Stimulated activated naive CD8-positive, alpha-beta T cell treated with anti-CD3 and anti-CD28 coated beads, Interleukin-15, amount 100 ng/mL, for 72 hours (primary cell): ENCODE measurements around the gene CNFN.
A peak's percentile ranks its signal among the peaks of the same experiment; 100 is the strongest.

ENCODE experiments used
- ATAC-seq: fragments of 150-1000 bp; cut with Tn5 transposase; 2 replicates; pipeline ENCODE4 v1.10.0; 2021; ENCODE audit warnings: mild to moderate bottlenecking, moderate library complexity
- DNase-seq, 2 donors: peaks; one replicate each; pipeline ENCODE4 v3.0.0; 2021 to 2022
- H3K27ac Mint-ChIP-seq, 2 donors: one replicate each; pipeline ENCODE4 v1.8.0; 2022; ENCODE audit warnings: mild to moderate bottlenecking in 2 of 2, mixed read lengths in 2 of 2, moderate library complexity in 2 of 2
- H3K27me3 Mint-ChIP-seq: one replicate; pipeline ENCODE4 v1.8.0; 2022; ENCODE audit warnings: mixed read lengths
- H3K4me1 Mint-ChIP-seq: one replicate; pipeline ENCODE4 v1.8.0; 2022; ENCODE audit warnings: mild to moderate bottlenecking, mixed read lengths
- H3K4me3 Mint-ChIP-seq, 2 donors: one replicate each; pipeline ENCODE4 v1.8.0; 2022; ENCODE audit warnings: mild to moderate bottlenecking in 2 of 2, mixed read lengths in 2 of 2, moderate library complexity in 1 of 2
- H3K9me3 Mint-ChIP-seq, 2 donors: one replicate each; pipeline ENCODE4 v1.8.0; 2022; ENCODE audit warnings: mixed read lengths in 2 of 2

The CNFN gene

DNA sequence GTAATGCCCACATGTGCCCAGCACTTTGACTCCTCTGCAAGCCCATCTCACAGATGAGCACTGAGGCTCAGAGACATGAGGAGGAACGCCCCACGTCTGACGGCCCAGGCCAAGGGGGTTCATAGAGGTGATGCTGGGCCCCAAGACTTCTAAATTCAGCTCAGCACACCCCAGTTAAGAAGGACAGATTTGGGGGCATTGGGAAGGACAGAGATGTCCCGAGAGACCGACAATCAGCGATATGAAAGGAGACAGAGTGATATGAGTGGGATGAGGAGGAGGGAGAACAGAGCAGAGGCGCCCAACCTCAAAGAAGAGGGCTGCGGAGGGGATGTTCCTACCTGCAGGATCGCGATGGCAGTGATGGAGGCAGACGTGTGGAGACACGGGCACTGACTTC is at the start of gene CNFN:
Gene CNFN, minus strand, starts transcription at position 399 of the 400 bp plus-strand sequence. CDS start 1,260 bp downstream, outside the sequence.
- Mint-ChIP-seq H3K27me3 (peaks cover 50% of the 10 kb centered on the region), H3K4me3 (no peak within 1 kb of the TSS), H3K27ac (no peak within 1 kb of the TSS), H3K9me3 (no peaks in the 10 kb centered on the region), H3K4me1 (peaks cover 9% of the 10 kb centered on the region)
- no peak for DNase-seq
- ATAC-seq, result no peak

DNA sequence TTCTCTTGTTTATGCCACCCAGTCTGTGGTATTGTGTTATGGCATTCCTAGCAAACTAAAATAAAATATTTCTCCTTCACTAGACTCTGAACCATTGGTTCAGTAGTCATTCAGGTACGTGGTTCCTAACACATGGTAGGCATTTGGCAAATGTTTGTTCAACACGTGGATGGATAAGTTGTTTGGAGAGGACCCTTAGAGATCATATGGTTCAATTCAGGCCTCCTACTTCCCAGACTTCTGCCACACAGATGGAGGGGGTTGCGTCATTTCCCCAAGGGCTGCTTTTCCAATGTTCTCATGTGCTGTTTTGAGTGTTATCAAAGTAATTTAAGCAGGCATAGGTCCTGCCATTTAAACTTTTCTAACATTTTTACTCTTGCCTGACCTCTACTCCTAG is 45.9 kb upstream of the CNFN start:
- Mint-ChIP-seq H3K4me1 (peaks cover 35% of the 10 kb centered on the region), H3K27ac (no peak overlapping the region), H3K27me3 (no peaks in the 10 kb centered on the region), H3K9me3 (no peaks in the 10 kb centered on the region), H3K4me3 (no peak overlapping the region)
- no peak for ATAC-seq
- no peak for DNase-seq

GRCh38 chr19:42435316-42435715 is 45.2 kb upstream of the CNFN start:
- H3K9me3 Mint-ChIP-seq, result no peaks in the 10 kb centered on the region
- DNase-seq, result no peak

GRCh38 chr19:42433503-42434260 is 43.6 kb upstream of the CNFN start:
- ATAC-seq (peak; percentile 77), DNase-seq (peak; percentile 48 to 64)
- H3K27me3 Mint-ChIP-seq, result no peaks in the 10 kb centered on the region
- peak overlapping the region; percentile 42 to 65 for H3K27ac Mint-ChIP-seq
- H3K9me3 Mint-ChIP-seq, result no peaks in the 10 kb centered on the region
- peaks cover 17% of the 10 kb centered on the region for H3K4me1 Mint-ChIP-seq
- H3K4me3 Mint-ChIP-seq, result peak overlapping the region in 1 of 2 donors; percentile 46

More at GRCh38 chr19:42435316-42435715, 45.2 kb upstream of the CNFN start:
- Mint-ChIP-seq H3K27me3 (no peaks in the 10 kb centered on the region), H3K4me1 (peaks cover 28% of the 10 kb centered on the region), H3K4me3 (no peak overlapping the region), H3K27ac (no peak overlapping the region)
- no peak for ATAC-seq

- no peaks in the 10 kb centered on the region for H3K9me3 Mint-ChIP-seq
- peaks cover 11% of the 10 kb centered on the region for H3K4me1 Mint-ChIP-seq
- no peak for ATAC-seq
- DNase-seq, result no peak
- no peak overlapping the region for H3K27ac Mint-ChIP-seq
- H3K27me3 Mint-ChIP-seq, result no peaks in the 10 kb centered on the region
- no peak overlapping the region for H3K4me3 Mint-ChIP-seq
Measured at GRCh38 chr19:42431486-42431885, 41.4 kb upstream of the CNFN start.

DNA sequence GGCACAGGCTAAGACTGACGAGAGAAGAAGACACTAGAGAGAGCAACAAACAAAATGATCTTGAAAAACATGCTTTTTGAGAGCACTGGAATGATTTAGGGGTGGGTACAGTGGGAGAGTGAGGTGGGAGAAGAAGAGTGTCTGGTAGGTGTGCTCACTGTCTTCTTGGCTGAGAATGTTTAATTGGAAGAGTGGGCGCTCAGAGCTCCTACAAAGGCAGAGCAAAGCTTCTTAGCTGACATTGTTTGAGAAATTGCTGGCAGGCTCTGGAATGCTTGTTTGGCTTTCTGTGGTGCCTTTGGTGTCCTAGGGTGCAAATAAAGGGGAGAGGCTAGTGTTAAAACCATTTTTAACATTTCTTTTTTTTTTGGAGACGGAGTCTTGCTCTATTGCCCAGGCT is 38.6 kb upstream of the CNFN start:
- ATAC-seq (no peak), DNase-seq (no peak)
- Mint-ChIP-seq H3K4me3 (no peak overlapping the region), H3K27ac (no peak overlapping the region), H3K9me3 (no peaks in the 10 kb centered on the region), H3K4me1 (peaks cover 21% of the 10 kb centered on the region), H3K27me3 (no peaks in the 10 kb centered on the region)

DNA sequence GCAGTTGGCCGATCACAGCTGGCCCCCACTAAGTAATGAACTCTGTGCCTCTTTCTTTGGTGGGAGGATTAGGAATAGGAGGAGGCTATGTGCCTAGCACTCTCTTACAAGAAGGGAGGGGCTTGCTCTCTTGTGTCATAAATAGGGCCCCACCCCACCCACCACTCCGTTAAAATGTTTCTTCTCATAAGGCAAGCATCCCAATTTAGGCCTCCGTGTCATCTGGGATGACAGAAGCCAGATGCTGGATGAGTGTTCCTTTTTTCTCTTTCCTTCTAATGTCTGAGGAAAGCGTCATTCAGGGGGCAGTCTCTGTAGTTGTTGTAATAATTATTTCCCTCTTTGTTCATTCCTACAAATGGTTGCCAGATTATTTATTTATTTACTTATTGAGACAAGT is 37.2 kb upstream of the CNFN start, which contains the start of gene LIPE:
Gene LIPE, minus strand, starts transcription at position 76 of the 400 bp plus-strand sequence. CDS start 239 bp downstream, outside the sequence.
- Mint-ChIP-seq H3K4me3 (no peak within 1 kb of the TSS), H3K9me3 (no peaks in the 10 kb centered on the region), H3K27me3 (no peaks in the 10 kb centered on the region), H3K27ac (no peak within 1 kb of the TSS), H3K4me1 (peaks cover 19% of the 10 kb centered on the region)
- DNase-seq, result no peak
- ATAC-seq, result no peak

DNA sequence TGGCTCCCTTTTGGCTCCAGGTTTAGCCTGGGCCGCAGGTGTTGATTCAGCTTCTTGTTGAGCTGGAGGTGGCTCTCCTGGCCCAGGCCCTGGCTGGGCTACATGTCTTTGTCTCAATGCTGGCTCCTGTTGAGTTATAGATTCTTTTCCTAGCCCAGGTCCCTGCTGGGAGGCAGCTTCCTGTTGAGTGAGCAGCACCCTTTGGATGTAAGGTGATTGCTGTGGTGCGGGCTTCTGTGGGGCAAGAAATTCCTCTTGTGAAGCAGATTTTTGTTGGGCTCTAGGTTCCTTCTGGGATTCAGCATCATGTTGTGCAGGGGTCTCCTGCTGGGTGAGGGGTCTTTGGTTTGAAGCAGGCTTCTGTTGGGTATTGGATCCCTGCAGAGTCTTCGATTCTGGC is 36.5 kb upstream of the CNFN start:
- H3K4me1 Mint-ChIP-seq, result peaks cover 25% of the 10 kb centered on the region
- no peak overlapping the region for H3K4me3 Mint-ChIP-seq
- no peaks in the 10 kb centered on the region for H3K9me3 Mint-ChIP-seq
- no peak overlapping the region for H3K27ac Mint-ChIP-seq
- ATAC-seq (no peak), DNase-seq (no peak)
- no peaks in the 10 kb centered on the region for H3K27me3 Mint-ChIP-seq

DNA sequence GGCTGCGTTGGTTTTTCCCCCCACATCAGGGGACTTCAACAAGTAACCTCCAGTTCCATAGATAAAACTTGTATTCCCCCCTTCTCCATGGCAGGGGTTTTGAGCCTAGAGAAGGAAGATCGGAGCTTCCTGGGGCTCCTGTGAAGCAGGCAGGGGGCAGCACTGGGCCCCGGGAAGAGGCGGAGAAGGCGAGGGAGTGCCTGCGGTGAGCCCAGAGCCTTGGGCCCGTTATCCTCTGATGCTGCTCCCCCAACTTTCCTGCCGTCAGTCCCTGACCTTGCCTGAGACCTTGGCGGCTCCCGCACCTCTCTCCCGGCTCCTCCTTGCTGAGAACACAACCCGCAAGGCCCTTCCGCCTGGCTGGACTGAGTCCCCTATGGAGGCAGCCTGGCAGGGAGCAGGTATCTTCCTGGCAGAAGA is 34.6 kb upstream of the CNFN start:
- peaks cover 44% of the 10 kb centered on the region for H3K4me1 Mint-ChIP-seq
- ATAC-seq (no peak), DNase-seq (no peak)
- no peaks in the 10 kb centered on the region for H3K9me3 Mint-ChIP-seq
- H3K27me3 Mint-ChIP-seq, result no peaks in the 10 kb centered on the region
- no peak overlapping the region for H3K27ac Mint-ChIP-seq
- peak overlapping the region; percentile 91 to 98 for H3K4me3 Mint-ChIP-seq

GRCh38 chr19:42424345-42424707 is 34.2 kb upstream of the CNFN start:
- DNase-seq, result no peak
- Mint-ChIP-seq H3K9me3 (no peaks in the 10 kb centered on the region), H3K27me3 (no peaks in the 10 kb centered on the region), H3K27ac (peak overlapping the region in 1 of 2 donors; percentile 79), H3K4me1 (peaks cover 44% of the 10 kb centered on the region), H3K4me3 (peak overlapping the region; percentile 91 to 98)
- ATAC-seq, result no peak

- ATAC-seq, result peak; percentile 93
- H3K9me3 Mint-ChIP-seq, result no peaks in the 10 kb centered on the region
- H3K27ac Mint-ChIP-seq, result peak overlapping the region; percentile 79 to 98
- H3K27me3 Mint-ChIP-seq, result no peaks in the 10 kb centered on the region
- DNase-seq, result peak; percentile 96
- H3K4me3 Mint-ChIP-seq, result peak overlapping the region; percentile 91 to 98
- peaks cover 44% of the 10 kb centered on the region for H3K4me1 Mint-ChIP-seq
Measured at GRCh38 chr19:42423462-42424344, 33.6 kb upstream of the CNFN start.

DNA sequence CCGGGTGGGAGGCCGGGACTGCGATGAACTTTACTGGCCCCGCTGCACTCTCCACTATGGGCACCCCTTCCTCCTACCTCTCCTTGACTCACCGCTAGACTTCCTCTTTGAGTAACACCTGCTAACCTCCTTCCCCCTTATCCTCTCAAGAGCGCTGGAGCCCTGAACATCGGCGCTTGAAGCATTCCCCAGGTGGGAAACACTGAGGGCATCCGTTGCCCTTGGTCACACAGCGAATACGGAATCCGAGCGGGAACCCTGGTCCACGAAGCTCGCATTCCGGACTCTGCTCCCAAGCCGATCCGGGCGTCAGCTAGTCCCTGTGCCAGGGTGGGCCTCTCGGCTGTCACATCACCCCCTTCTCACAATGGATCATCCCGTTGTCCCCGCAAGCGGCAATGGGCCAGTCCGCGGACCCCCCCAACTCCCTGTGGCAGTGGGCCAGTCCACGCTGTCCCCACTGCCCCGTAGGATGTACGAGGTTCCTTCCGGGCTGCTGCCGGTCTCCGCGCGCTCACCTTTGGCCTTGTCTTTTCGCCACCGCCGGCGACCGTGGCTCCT is 32.9 kb upstream of the CNFN start:
- Mint-ChIP-seq H3K27me3 (no peaks in the 10 kb centered on the region), H3K4me1 (peaks cover 44% of the 10 kb centered on the region), H3K9me3 (no peaks in the 10 kb centered on the region), H3K27ac (peak overlapping the region; percentile 79 to 98), H3K4me3 (peak overlapping the region; percentile 91 to 98)
- DNase-seq (peak; percentile 76 to 77), ATAC-seq (peak; percentile 66)

GRCh38 chr19:42422092-42422900 is 32.2 kb upstream of the CNFN start:
- H3K4me1 Mint-ChIP-seq, result peaks cover 44% of the 10 kb centered on the region
- peak overlapping the region in 1 of 2 donors; percentile 79 for H3K27ac Mint-ChIP-seq
- H3K4me3 Mint-ChIP-seq, result peak overlapping the region; percentile 91 to 98
- DNase-seq, result no peak
- H3K27me3 Mint-ChIP-seq, result no peaks in the 10 kb centered on the region
- no peak for ATAC-seq
- H3K9me3 Mint-ChIP-seq, result no peaks in the 10 kb centered on the region

- H3K4me3 Mint-ChIP-seq, result peak overlapping the region; percentile 91 to 98
- DNase-seq (no peak), ATAC-seq (no peak)
- H3K27ac Mint-ChIP-seq, result no peak overlapping the region
- H3K27me3 Mint-ChIP-seq, result no peaks in the 10 kb centered on the region
- H3K4me1 Mint-ChIP-seq, result peaks cover 44% of the 10 kb centered on the region
- no peaks in the 10 kb centered on the region for H3K9me3 Mint-ChIP-seq
Measured at GRCh38 chr19:42421591-42422031, 31.5 kb upstream of the CNFN start.

- no peak for DNase-seq
- no peak for ATAC-seq
- H3K27me3 Mint-ChIP-seq, result no peaks in the 10 kb centered on the region
- H3K4me1 Mint-ChIP-seq, result peaks cover 44% of the 10 kb centered on the region
- H3K27ac Mint-ChIP-seq, result no peak overlapping the region
- no peaks in the 10 kb centered on the region for H3K9me3 Mint-ChIP-seq
- H3K4me3 Mint-ChIP-seq, result no peak overlapping the region
Measured at GRCh38 chr19:42421101-42421500, 31.0 kb upstream of the CNFN start.
